ENCODE data around the gene AGPS.
A peak's percentile ranks its signal among the peaks of the same experiment; 100 is the strongest.

AGPS gene

GRCh38 chr2:177552422-177553175, 160.0 kb downstream of the AGPS start:
- DNase-seq (ENCODE audit: low spot score): peak; percentile 93

- no peak for DNase-seq (ENCODE audit: low spot score)
Observed at GRCh38 chr2:177553176-177553884, 160.8 kb downstream of the AGPS start.

GRCh38 chr2:177554365-177554764, 161.8 kb downstream of the AGPS start:
- no peak for DNase-seq (ENCODE audit: low spot score)

- DNase-seq (ENCODE audit: low spot score): no peak
Observed at GRCh38 chr2:177556153-177556552, 163.6 kb downstream of the AGPS start.

GRCh38 chr2:177557794-177558193, 165.2 kb downstream of the AGPS start:
- DNase-seq (ENCODE audit: low spot score): no peak

GRCh38 chr2:177559638-177560037, 167.1 kb downstream of the AGPS start:
- no peak for DNase-seq (ENCODE audit: low spot score)

GRCh38 chr2:177568390-177568789, 175.8 kb downstream of the AGPS start:
- no peak for DNase-seq (ENCODE audit: low spot score)

GRCh38 chr2:177568893-177569292, 176.3 kb downstream of the AGPS start:
- no peak for DNase-seq (ENCODE audit: low spot score)

- no peak for DNase-seq (ENCODE audit: low spot score)
Observed at GRCh38 chr2:177572236-177572671, 179.7 kb downstream of the AGPS start.

GRCh38 chr2:177573120-177573519, 180.5 kb downstream of the AGPS start:
- DNase-seq (ENCODE audit: low spot score): no peak

- DNase-seq (ENCODE audit: low spot score): no peak
Observed at GRCh38 chr2:177574356-177574755, 181.8 kb downstream of the AGPS start.

- no peak for DNase-seq (ENCODE audit: low spot score)
Observed at GRCh38 chr2:177575358-177575757, 182.8 kb downstream of the AGPS start.

GRCh38 chr2:177577075-177577474, 184.5 kb downstream of the AGPS start:
- DNase-seq (ENCODE audit: low spot score): no peak

GRCh38 chr2:177578454-177578853, 185.9 kb downstream of the AGPS start:
- no peak for DNase-seq (ENCODE audit: low spot score)

GRCh38 chr2:177579486-177580036, 187.0 kb downstream of the AGPS start:
- no peak for DNase-seq (ENCODE audit: low spot score)

- no peak for DNase-seq (ENCODE audit: low spot score)
Observed at GRCh38 chr2:177582000-177582399, 189.4 kb downstream of the AGPS start.

- no peak for DNase-seq (ENCODE audit: low spot score)
Observed at GRCh38 chr2:177584030-177584692, 191.6 kb downstream of the AGPS start.

GRCh38 chr2:177585234-177585863, 192.8 kb downstream of the AGPS start:
- DNase-seq (ENCODE audit: low spot score): no peak

- no peak for DNase-seq (ENCODE audit: low spot score)
Observed at GRCh38 chr2:177586154-177586553, 193.6 kb downstream of the AGPS start.

GRCh38 chr2:177587371-177587770, 194.8 kb downstream of the AGPS start:
- DNase-seq (ENCODE audit: low spot score): no peak

- no peak for DNase-seq (ENCODE audit: low spot score)
Observed at GRCh38 chr2:177588671-177589070, 196.1 kb downstream of the AGPS start.

GRCh38 chr2:177589186-177589585, 196.6 kb downstream of the AGPS start:
- no peak for DNase-seq (ENCODE audit: low spot score)
